ENCODE data around the gene OSMR. TPM values are rescaled to one million over a fixed set of nuclear protein-coding genes. Genes with fewer than 3 reads are reported as not detected.

The OSMR gene
- total and polyA plus RNA-seq, 8 donors: 17.6 to 103 (median 19.6) TPM

DNA sequence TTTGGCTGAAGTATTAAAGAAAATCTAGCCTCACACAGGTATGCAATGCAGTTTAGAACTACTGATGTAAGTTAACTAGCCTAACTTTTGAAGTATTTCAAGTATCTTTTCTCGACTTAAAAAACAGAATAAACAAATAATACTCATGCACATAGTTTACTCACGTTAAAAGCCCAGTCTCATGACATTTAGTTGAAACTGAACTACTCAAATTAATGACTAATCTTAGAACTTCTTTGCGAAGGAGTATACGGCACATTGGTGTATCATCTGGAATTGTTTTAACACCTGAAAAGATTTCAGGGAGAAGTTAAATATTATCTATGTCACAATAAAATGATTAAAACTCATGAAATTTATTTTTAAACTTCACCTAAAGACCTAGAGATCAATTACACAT lies 98.5 kb downstream of the OSMR start:
- ATAC-seq (peak; percentile 54), DNase-seq (no peak)
- intact Hi-C loops (cut with DNase I): no loop called here
- Histone ChIP-seq H3K4me3 (no peak overlapping the region), H3K27ac (no peak overlapping the region), H3K9me3 (no peaks in the 10 kb centered on the region), H3K4me1 (no peaks in the 10 kb centered on the region), H3K27me3 (no peaks in the 10 kb centered on the region), H3K36me3 (peaks cover 0 to 87% of the 10 kb centered on the region in 2 donors)
- TF ChIP-seq, protein P1, sequence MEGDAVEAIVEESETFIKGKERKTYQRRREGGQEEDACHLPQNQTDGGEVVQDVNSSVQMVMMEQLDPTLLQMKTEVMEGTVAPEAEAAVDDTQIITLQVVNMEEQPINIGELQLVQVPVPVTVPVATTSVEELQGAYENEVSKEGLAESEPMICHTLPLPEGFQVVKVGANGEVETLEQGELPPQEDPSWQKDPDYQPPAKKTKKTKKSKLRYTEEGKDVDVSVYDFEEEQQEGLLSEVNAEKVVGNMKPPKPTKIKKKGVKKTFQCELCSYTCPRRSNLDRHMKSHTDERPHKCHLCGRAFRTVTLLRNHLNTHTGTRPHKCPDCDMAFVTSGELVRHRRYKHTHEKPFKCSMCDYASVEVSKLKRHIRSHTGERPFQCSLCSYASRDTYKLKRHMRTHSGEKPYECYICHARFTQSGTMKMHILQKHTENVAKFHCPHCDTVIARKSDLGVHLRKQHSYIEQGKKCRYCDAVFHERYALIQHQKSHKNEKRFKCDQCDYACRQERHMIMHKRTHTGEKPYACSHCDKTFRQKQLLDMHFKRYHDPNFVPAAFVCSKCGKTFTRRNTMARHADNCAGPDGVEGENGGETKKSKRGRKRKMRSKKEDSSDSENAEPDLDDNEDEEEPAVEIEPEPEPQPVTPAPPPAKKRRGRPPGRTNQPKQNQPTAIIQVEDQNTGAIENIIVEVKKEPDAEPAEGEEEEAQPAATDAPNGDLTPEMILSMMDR (IDR thresholded peaks at IDR 0.05): no peak

DNA sequence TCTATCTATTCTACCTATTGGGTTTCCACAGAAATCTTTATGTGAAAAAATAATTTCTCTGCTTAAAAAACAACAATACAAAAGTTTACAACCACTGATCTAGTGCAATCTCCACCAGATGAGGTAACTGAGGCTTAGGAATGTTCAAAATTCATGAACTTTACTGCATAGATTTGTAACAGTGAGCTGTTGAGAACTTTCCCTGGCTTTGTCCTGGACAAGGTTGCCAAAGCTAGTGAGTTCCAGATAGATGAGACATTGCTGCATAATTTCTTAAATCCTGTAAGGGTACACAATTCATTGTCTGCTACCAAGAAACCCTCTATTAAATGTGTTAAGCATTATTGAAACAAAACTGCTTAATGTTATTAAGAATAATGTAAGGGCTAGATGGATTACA lies 102.7 kb downstream of the OSMR start:
- H3K27me3 ChIP-seq: no peaks in the 10 kb centered on the region
- TF ChIP-seq, protein P1 (IDR thresholded peaks at IDR 0.05): no peak
- no peaks in the 10 kb centered on the region for H3K4me1 ChIP-seq
- intact Hi-C loops (cut with DNase I): no loop called here
- DNase-seq (no peak), ATAC-seq (no peak)
- no peak overlapping the region for H3K27ac ChIP-seq
- H3K36me3 ChIP-seq: peaks cover 0 to 98% of the 10 kb centered on the region in 2 donors
- no peak overlapping the region for H3K4me3 ChIP-seq
- H3K9me3 ChIP-seq: no peaks in the 10 kb centered on the region

GRCh38 chr5:38953426-38954012 lies 107.7 kb downstream of the OSMR start:
- intact Hi-C loops (cut with DNase I): no loop called here
- DNase-seq (no peak), ATAC-seq (no peak)
- Histone ChIP-seq H3K9me3 (no peaks in the 10 kb centered on the region), H3K36me3 (peaks cover 0 to 96% of the 10 kb centered on the region in 2 donors), H3K4me1 (no peaks in the 10 kb centered on the region), H3K27me3 (no peaks in the 10 kb centered on the region), H3K4me3 (no peak overlapping the region), H3K27ac (no peak overlapping the region)
- TF ChIP-seq, protein P1 (IDR thresholded peaks at IDR 0.05): no peak

GRCh38 chr5:38961691-38962090 lies 115.9 kb downstream of the OSMR start:
- intact Hi-C loops (cut with DNase I): no loop called here
- DNase-seq: no peak
- no peak overlapping the region for H3K4me3 ChIP-seq
- TF ChIP-seq, protein P1 (IDR thresholded peaks at IDR 0.05): no peak
- H3K27me3 ChIP-seq: no peaks in the 10 kb centered on the region
- H3K9me3 ChIP-seq: no peaks in the 10 kb centered on the region
- H3K36me3 ChIP-seq: peaks cover 5 to 88% of the 10 kb centered on the region in 2 donors
- no peak overlapping the region for H3K27ac ChIP-seq
- no peaks in the 10 kb centered on the region for H3K4me1 ChIP-seq
- no peak for ATAC-seq

GRCh38 chr5:38968665-38969064 lies 122.9 kb downstream of the OSMR start:
- DNase-seq (no peak), ATAC-seq (no peak)
- Histone ChIP-seq H3K27ac (no peak overlapping the region), H3K4me3 (no peak overlapping the region), H3K36me3 (peaks cover 0 to 51% of the 10 kb centered on the region in 2 donors), H3K27me3 (no peaks in the 10 kb centered on the region), H3K4me1 (no peaks in the 10 kb centered on the region), H3K9me3 (no peaks in the 10 kb centered on the region)
- intact Hi-C loops (cut with DNase I): no loop called here
- TF ChIP-seq, protein P1 (IDR thresholded peaks at IDR 0.05): no peak

Data from left lung (tissue), 10 donors.